Mucosa of stomach (tissue), 1 donor: ENCODE results near the gene SMCP.

Experiments used
- H3K27me3 ChIP-seq: one replicate; pipeline ENCODE4 v1.7.0; 2013; ENCODE audit warnings: mild to moderate bottlenecking, low read length; ENCODE audit not compliant: control insufficient read depth, insufficient read depth
- H3K36me3 ChIP-seq: one replicate; pipeline ENCODE4 v1.7.0; 2013; ENCODE audit warnings: low read length; ENCODE audit not compliant: control insufficient read depth, insufficient read depth
- H3K4me1 ChIP-seq: one replicate; pipeline ENCODE4 v1.7.0; 2013; ENCODE audit warnings: mild to moderate bottlenecking, low read length; ENCODE audit not compliant: control insufficient read depth, insufficient read depth
- H3K4me3 ChIP-seq: one replicate; pipeline ENCODE4 v1.7.0; 2013; ENCODE audit warnings: low read length
- H3K9ac ChIP-seq: one replicate; pipeline ENCODE4 v1.7.0; 2013; ENCODE audit warnings: mild to moderate bottlenecking, low read length, moderate library complexity
- H3K9me3 ChIP-seq: one replicate; pipeline ENCODE4 v1.7.0; 2013; ENCODE audit warnings: mild to moderate bottlenecking, low read length, moderate library complexity; ENCODE audit not compliant: control insufficient read depth
- donor health status: Pancreatic carcinoma.

Gene SMCP

GRCh38 chr1:152871731-152872126, 6.4 kb upstream of the SMCP start:
- no peak overlapping the region for H3K9ac ChIP-seq
- no peaks in the 10 kb centered on the region for H3K4me1 ChIP-seq

GRCh38 chr1:152873495-152873894, 4.6 kb upstream of the SMCP start:
- Histone ChIP-seq H3K9ac (no peak overlapping the region), H3K9me3 (no peaks in the 10 kb centered on the region), H3K4me3 (no peak overlapping the region), H3K4me1 (no peaks in the 10 kb centered on the region), H3K27me3 (no peaks in the 10 kb centered on the region), H3K36me3 (no peaks in the 10 kb centered on the region)

More at GRCh38 chr1:152871731-152872126, 6.4 kb upstream of the SMCP start:
- no peaks in the 10 kb centered on the region for H3K27me3 ChIP-seq
- H3K36me3 ChIP-seq = no peaks in the 10 kb centered on the region
- no peaks in the 10 kb centered on the region for H3K9me3 ChIP-seq
- H3K4me3 ChIP-seq = no peak overlapping the region

- Histone ChIP-seq H3K36me3 (no peaks in the 10 kb centered on the region), H3K27me3 (no peaks in the 10 kb centered on the region), H3K9ac (no peak overlapping the region), H3K4me3 (no peak overlapping the region), H3K4me1 (no peaks in the 10 kb centered on the region), H3K9me3 (no peaks in the 10 kb centered on the region)
These were observed 1.3 kb upstream of the SMCP start for GRCh38 chr1:152876827-152877226.

GRCh38 chr1:152879559-152880198, 1.6 kb downstream of the SMCP start:
- H3K9ac ChIP-seq = no peak overlapping the region
- H3K36me3 ChIP-seq = no peaks in the 10 kb centered on the region
- no peak overlapping the region for H3K4me3 ChIP-seq
- no peaks in the 10 kb centered on the region for H3K4me1 ChIP-seq
- H3K27me3 ChIP-seq = no peaks in the 10 kb centered on the region
- H3K9me3 ChIP-seq = no peaks in the 10 kb centered on the region

GRCh38 chr1:152880316-152880715, 2.2 kb downstream of the SMCP start:
- Histone ChIP-seq H3K36me3 (no peaks in the 10 kb centered on the region), H3K4me3 (no peak overlapping the region), H3K9ac (no peak overlapping the region), H3K9me3 (no peaks in the 10 kb centered on the region), H3K27me3 (no peaks in the 10 kb centered on the region), H3K4me1 (no peaks in the 10 kb centered on the region)

- no peaks in the 10 kb centered on the region for H3K27me3 ChIP-seq
- H3K9me3 ChIP-seq = no peaks in the 10 kb centered on the region
- H3K4me1 ChIP-seq = no peaks in the 10 kb centered on the region
- H3K36me3 ChIP-seq = no peaks in the 10 kb centered on the region
- H3K4me3 ChIP-seq = no peak overlapping the region
- H3K9ac ChIP-seq = no peak overlapping the region
These were observed 2.8 kb downstream of the SMCP start for GRCh38 chr1:152880907-152881306.

- Histone ChIP-seq H3K4me1 (no peaks in the 10 kb centered on the region), H3K4me3 (no peak overlapping the region), H3K9ac (no peak overlapping the region), H3K36me3 (no peaks in the 10 kb centered on the region), H3K27me3 (no peaks in the 10 kb centered on the region), H3K9me3 (no peaks in the 10 kb centered on the region)
These were observed 6.0 kb downstream of the SMCP start for GRCh38 chr1:152884085-152884484.

DNA sequence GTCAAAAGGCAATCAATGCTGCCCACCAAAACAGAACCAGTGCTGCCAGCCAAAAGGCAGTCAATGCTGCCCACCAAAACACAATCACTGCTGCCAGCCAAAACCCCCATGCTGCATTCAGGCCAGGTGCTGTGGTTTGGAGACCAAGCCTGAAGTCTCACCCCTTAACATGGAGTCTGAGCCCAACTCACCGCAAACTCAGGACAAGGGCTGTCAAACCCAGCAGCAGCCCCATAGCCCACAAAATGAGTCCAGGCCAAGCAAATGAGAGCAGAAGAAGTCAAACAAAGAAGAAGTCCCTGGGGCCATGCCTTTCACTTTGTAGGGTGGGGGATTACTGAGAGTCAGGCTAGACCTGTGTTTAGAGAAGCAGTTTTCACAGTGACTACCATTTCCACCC, 6.4 kb downstream of the SMCP start:
- Histone ChIP-seq H3K36me3 (no peaks in the 10 kb centered on the region), H3K9me3 (no peaks in the 10 kb centered on the region), H3K4me3 (no peak overlapping the region)

GRCh38 chr1:152884966-152885624, 7.0 kb downstream of the SMCP start:
- Histone ChIP-seq H3K9me3 (no peaks in the 10 kb centered on the region), H3K36me3 (no peaks in the 10 kb centered on the region), H3K9ac (no peak overlapping the region), H3K4me1 (no peaks in the 10 kb centered on the region), H3K4me3 (no peak overlapping the region), H3K27me3 (no peaks in the 10 kb centered on the region)

More for the DNA sequence above, 6.4 kb downstream of the SMCP start:
- Histone ChIP-seq H3K4me1 (no peaks in the 10 kb centered on the region), H3K27me3 (no peaks in the 10 kb centered on the region), H3K9ac (no peak overlapping the region)

- H3K36me3 ChIP-seq = no peaks in the 10 kb centered on the region
- no peak overlapping the region for H3K4me3 ChIP-seq
- no peaks in the 10 kb centered on the region for H3K4me1 ChIP-seq
- no peaks in the 10 kb centered on the region for H3K9me3 ChIP-seq
- H3K9ac ChIP-seq = no peak overlapping the region
- H3K27me3 ChIP-seq = no peaks in the 10 kb centered on the region
These were observed 8.0 kb downstream of the SMCP start for GRCh38 chr1:152886085-152886484.

DNA sequence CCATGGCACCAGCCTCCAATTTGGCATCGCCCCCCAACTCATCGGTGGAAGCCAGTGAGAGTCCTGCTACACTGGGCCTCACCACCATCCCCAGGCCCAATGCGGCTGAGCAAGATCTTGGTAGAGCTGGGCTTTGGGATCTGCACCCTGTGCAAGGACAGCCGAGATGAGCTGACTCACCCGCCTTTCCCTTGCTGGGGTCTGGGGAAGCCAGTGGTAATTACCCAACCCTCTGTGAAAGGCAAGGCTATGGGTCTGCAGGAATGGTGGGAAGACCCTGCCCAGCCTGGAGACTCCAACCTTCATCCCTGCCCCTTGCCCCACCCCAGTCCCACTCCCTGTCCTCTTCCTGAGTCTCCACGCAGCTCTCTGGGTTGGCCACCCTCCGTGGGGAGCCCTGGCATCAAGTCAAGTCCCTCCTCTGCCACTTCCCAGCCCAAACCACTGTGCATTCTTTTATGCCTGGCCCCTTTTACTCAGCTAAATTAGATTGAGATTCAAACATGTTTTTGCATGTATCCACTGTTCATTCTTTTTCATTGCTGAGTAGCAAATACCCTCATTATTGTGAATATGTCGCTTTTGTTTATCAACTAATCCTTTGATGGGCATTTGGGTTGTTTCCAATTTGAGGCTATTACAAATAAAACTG, 8.8 kb downstream of the SMCP start:
- Histone ChIP-seq H3K9ac (no peak overlapping the region), H3K4me1 (no peaks in the 10 kb centered on the region), H3K9me3 (no peaks in the 10 kb centered on the region)

DNA sequence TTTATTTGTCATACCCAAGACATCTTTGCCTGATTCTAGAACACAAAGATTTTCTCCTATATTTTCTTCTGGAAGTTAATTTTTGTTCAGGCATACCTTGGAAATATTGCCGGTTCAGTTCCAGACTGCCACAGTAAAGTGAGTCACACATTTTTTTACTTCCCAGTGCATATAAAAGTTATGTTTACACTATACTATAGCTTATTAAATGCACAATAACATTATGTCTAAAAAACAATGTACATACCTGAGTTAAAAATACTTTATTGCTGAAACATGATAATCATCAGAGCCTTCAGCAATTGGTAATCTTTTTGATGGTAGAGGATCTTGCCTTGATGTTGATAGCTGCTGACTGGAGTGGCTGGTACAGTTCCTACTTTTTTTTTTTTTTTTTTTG, 10.0 kb downstream of the SMCP start:
- no peaks in the 10 kb centered on the region for H3K36me3 ChIP-seq
- no peaks in the 10 kb centered on the region for H3K4me1 ChIP-seq
- no peak overlapping the region for H3K4me3 ChIP-seq
- no peaks in the 10 kb centered on the region for H3K9me3 ChIP-seq
- H3K27me3 ChIP-seq = no peaks in the 10 kb centered on the region
- H3K9ac ChIP-seq = no peak overlapping the region

More for the DNA sequence above, 8.8 kb downstream of the SMCP start:
- Histone ChIP-seq H3K36me3 (no peaks in the 10 kb centered on the region), H3K27me3 (no peaks in the 10 kb centered on the region), H3K4me3 (no peak overlapping the region)
